Panc1 (cell line): ENCODE data around the gene FGF9. TPM values are rescaled to one million over a fixed set of nuclear protein-coding genes. Genes with fewer than 3 reads are reported as not detected.

Experiments used
- ATAC-seq: fragments of 200-7000 bp; cut with Tn5 transposase; 2 replicates; pipeline ENCODE4 v1.9.1; 2020; ENCODE audit warnings: mild to moderate bottlenecking, moderate library complexity
- BruUV-seq: library from RNA; stranded (reverse); fragments of 400-500 nt; replicated peaks from 2 replicates; lab custom pipeline; 2021; lab: Mats Ljungman, UMichigan
- CTCF ChIA-PET: fragments of 300-600 bp; sonication (Branson Sonifier 250); formaldehyde crosslinking; loops from one replicate; lab custom pipeline; 2022; ENCODE audit warnings: antibody characterized with exemption; lab: Charles Lee
- POLR2A ChIA-PET: fragments of 300-600 bp; sonication (Branson Sonifier 250); formaldehyde crosslinking; loops from one replicate; lab custom pipeline; 2022; ENCODE audit warnings: antibody characterized with exemption; lab: Charles Lee
- DNase-seq: peaks from one replicate; pipeline ENCODE4 v3.0.0-alpha.2; 2010; ENCODE audit warnings: low read depth, low spot score
- H3K27ac ChIP-seq: 2 replicates; pipeline ENCODE4 v1.5.1; 2011; ENCODE audit warnings: mild to moderate bottlenecking, low read length, inconsistent platforms
- H3K27me3 ChIP-seq: fragments of 200-500 bp; sonication (Bioruptor generic); 2 replicates; pipeline ENCODE4 v1.6.0; 2014; ENCODE audit warnings: low read length, inconsistent platforms; ENCODE audit not compliant: control insufficient read depth, insufficient read depth
- H3K36me3 ChIP-seq: fragments of 200-500 bp; sonication (Bioruptor generic); 2 replicates; pipeline ENCODE4 v1.5.1; 2014; ENCODE audit warnings: inconsistent platforms, mild to moderate bottlenecking, low read length, moderate library complexity; ENCODE audit not compliant: control insufficient read depth, insufficient read depth
- H3K4me1 ChIP-seq: 2 replicates; pipeline ENCODE4 v1.5.1; 2011; ENCODE audit warnings: inconsistent platforms, mild to moderate bottlenecking, low read length, moderate library complexity; ENCODE audit not compliant: control insufficient read depth, insufficient read depth
- H3K4me3 ChIP-seq, 2 experiments: 2 replicates each; pipeline ENCODE4 v1.5.1; 2011 to 2012; ENCODE audit warnings: low read depth in 2 of 2, low read length in 2 of 2, mild to moderate bottlenecking in 2 of 2, inconsistent platforms in 1 of 2, moderate library complexity in 1 of 2
- H3K9me3 ChIP-seq: fragments of 200-500 bp; sonication (Bioruptor generic); 2 replicates; pipeline ENCODE4 v1.5.1; 2014; ENCODE audit warnings: low read depth, mild to moderate bottlenecking, inconsistent platforms, low read length, moderate library complexity; ENCODE audit not compliant: control insufficient read depth, insufficient read depth
- CTCF ChIP-seq: fragments of 450-650 bp; IDR thresholded peaks from 2 replicates; pipeline ENCODE4 v1.5.1; 2017; ENCODE audit warnings: mild to moderate bottlenecking
- POLR2AphosphoS5 ChIP-seq: IDR thresholded peaks from 2 replicates; pipeline ENCODE4 v1.6.1; 2012; ENCODE audit warnings: mild to moderate bottlenecking, low read depth, low read length, moderate library complexity
- REST ChIP-seq, 2 experiments: IDR thresholded peaks; 2 replicates each; pipeline ENCODE4 v1.6.1; 2011 to 2012; ENCODE audit warnings: low read depth in 2 of 2, control low read depth in 1 of 2, low read length in 1 of 2, mild to moderate bottlenecking in 1 of 2, moderate library complexity in 1 of 2; ENCODE audit not compliant: insufficient read depth in 1 of 2
- SIN3A ChIP-seq: IDR thresholded peaks from 2 replicates; pipeline ENCODE4 v1.6.1; 2012; ENCODE audit warnings: low read depth, mild to moderate bottlenecking, low read length, moderate library complexity, borderline replicate concordance; ENCODE audit not compliant: insufficient read depth
- TCF7L2 ChIP-seq: IDR thresholded peaks from 2 replicates; pipeline ENCODE4 v1.6.1; 2011; ENCODE audit warnings: mild to moderate bottlenecking, low read depth, low read length, inconsistent platforms
- in situ Hi-C: cut with HindIII; loops from 2 replicates; pipeline ENCODE4 v1.10.0; 2016; ENCODE audit warnings: low sequenced_read_pairs, low pct_unique_long_range_greater_than_20kb
- intact Hi-C: fragments of 100-400 bp; cut with micrococcal nuclease; formaldehyde crosslinking; loops from one replicate; pipeline ENCODE4 v1.10.0; 2022; ENCODE audit not compliant: unreplicated experiment
- total RNA-seq: library from RNA; stranded (reverse); gene quantifications from one replicate; pipeline ENCODE4 v1.2.1, GENCODE V29; 2021; ENCODE audit not compliant: unreplicated experiment

The FGF9 gene
- total RNA-seq, 1 experiment from 2014 or later, result not detected

GRCh38 chr13:21744149-21744548, 73.3 kb downstream of the FGF9 start:
- TF ChIP-seq TCF7L2, result no peak
- no peak for TF ChIP-seq SIN3A
- no peak for TF ChIP-seq CTCF
- TF ChIP-seq POLR2AphosphoS5, result no peak
- no peak for TF ChIP-seq REST (IDR thresholded peaks at IDR 0.05; ENCODE audit: insufficient read depth in 1 of 2, low read depth in 2 of 2, low read length in 1 of 2)
- ChIA-PET CTCF (no interaction called here), POLR2A (no interaction called here)
- Histone ChIP-seq H3K27me3 (no peaks in the 10 kb centered on the region; the same call in 1 of the 2 replicates), H3K4me1 (no peaks in the 10 kb centered on the region), H3K4me3 (no peak overlapping the region), H3K27ac (no peak overlapping the region), H3K36me3 (no peaks in the 10 kb centered on the region), H3K9me3 (no peaks in the 10 kb centered on the region)
- DNase-seq, result no peak
- no TSS peak for BruUV-seq
- ATAC-seq, result no peak
- in situ Hi-C loops (no loop called here), intact Hi-C loops (no loop called here)

GRCh38 chr13:21745307-21745706, 74.4 kb downstream of the FGF9 start:
- Histone ChIP-seq H3K36me3 (no peaks in the 10 kb centered on the region), H3K4me1 (no peaks in the 10 kb centered on the region), H3K27me3 (no peaks in the 10 kb centered on the region; the same call in 1 of the 2 replicates), H3K4me3 (no peak overlapping the region), H3K9me3 (no peaks in the 10 kb centered on the region), H3K27ac (no peak overlapping the region)
- intact Hi-C loops, result no loop called here
- ATAC-seq (no peak), DNase-seq (no peak)
- no TSS peak for BruUV-seq
- in situ Hi-C loops, result no loop called here
- CTCF ChIA-PET, result interaction anchor here (0.6 kb wide), 1 partner anchor 1519 kb away, joined by 3 read pairs; no protein-coding TSS in a partner anchor
- POLR2A ChIA-PET, result no interaction called here
- TF ChIP-seq POLR2AphosphoS5 (no peak), TCF7L2 (no peak), CTCF (no peak), REST (IDR thresholded peaks at IDR 0.05; ENCODE audit: insufficient read depth in 1 of 2, low read depth in 2 of 2, low read length in 1 of 2) (no peak), SIN3A (no peak)
